Stomach smooth muscle (tissue), 2 donors: Measurements from ENCODE around the gene NXPE3.

Experiments
- H3K27ac ChIP-seq: one replicate; pipeline ENCODE4 v1.7.0; 2013; ENCODE audit warnings: mild to moderate bottlenecking, low read length, inconsistent platforms
- H3K27me3 ChIP-seq, 2 donors: one replicate each; pipeline ENCODE4 v1.7.0; 2013; ENCODE audit warnings: low read length in 2 of 2; ENCODE audit not compliant: insufficient read depth in 2 of 2, control insufficient read depth in 1 of 2
- H3K36me3 ChIP-seq, 2 donors: one replicate each; pipeline ENCODE4 v1.7.0; 2013; ENCODE audit warnings: low read length in 2 of 2; ENCODE audit not compliant: control insufficient read depth in 2 of 2, insufficient read depth in 2 of 2
- H3K4me1 ChIP-seq: one replicate; pipeline ENCODE4 v1.7.0; 2013; ENCODE audit warnings: low read length; ENCODE audit not compliant: control insufficient read depth, insufficient read depth
- H3K4me3 ChIP-seq, 2 donors: one replicate each; pipeline ENCODE4 v1.7.0; 2013; ENCODE audit warnings: low read length in 2 of 2
- H3K9ac ChIP-seq, 2 donors: one replicate each; pipeline ENCODE4 v1.7.0; 2013; ENCODE audit warnings: low read length in 2 of 2, mild to moderate bottlenecking in 1 of 2
- H3K9me3 ChIP-seq, 2 donors: one replicate each; pipeline ENCODE4 v1.7.0; 2013; ENCODE audit warnings: low read length in 2 of 2; ENCODE audit not compliant: control insufficient read depth in 2 of 2
- donor health status: healthy.
- donor health status: Pancreatic carcinoma.

NXPE3 gene

DNA sequence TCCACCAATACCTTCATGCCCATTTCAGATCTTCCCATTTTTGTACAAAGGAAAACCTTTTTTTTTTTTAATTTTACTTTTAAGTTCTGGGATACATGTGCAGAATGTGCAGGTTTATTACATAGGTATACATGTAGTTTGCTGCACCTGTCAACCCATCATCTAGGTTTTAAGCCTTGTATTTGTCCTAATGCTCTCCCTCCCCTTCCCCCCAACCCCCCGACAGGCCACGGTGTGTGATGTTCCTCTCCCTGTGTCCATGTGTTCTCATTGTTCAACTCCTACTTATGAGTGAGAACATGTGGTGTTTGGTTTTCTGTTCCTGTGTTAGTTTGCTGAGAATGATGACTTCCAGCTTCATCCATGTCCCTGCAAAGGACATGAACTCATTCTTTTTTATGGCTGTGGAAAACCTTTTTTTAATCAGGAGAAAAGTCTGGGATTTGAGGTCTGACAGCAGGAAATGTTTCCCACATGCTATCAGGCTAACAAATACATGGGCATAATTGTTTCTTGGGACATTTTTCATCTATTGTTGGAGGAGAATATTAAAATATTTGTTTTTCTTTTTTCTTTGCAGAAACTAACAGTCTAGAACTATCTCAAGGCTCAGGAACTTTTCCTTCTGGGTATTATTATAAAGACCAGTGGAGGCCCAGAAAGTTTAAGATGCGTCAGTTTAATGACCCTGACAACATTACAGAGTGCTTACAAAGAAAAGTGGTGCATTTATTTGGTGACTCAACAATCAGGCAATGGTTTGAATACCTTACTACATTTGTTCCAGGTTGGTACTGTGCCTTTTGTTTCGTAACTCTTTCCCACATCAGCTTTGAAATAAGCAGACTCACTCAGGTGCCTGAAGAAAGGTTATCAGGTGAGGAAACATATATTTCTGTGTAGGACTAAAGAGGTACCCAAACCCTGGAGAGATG lies 37.5 kb downstream of the NXPE3 start:
- peak overlapping the region; percentile 37 for H3K27ac ChIP-seq

DNA sequence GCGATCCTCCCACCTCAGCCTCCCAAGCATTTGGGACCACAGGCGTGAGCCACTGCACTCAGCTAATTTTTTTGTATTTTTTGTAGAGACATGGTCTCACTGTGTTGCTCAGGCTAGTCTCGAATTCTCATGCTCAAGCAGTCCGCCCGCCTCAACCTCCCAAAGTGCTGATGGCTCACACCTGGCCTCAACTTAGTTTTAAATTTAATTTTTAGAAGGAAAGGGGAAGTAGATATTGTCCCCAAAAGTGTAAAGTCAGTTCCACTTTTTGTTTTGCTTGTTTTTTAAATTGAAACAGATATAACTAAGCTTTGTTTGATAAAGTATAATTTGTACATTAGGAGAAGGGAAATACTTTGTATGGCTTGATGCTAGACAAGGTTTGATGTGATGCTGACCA lies 39.0 kb downstream of the NXPE3 start:
- H3K4me1 ChIP-seq = no peaks in the 10 kb centered on the region
- no peaks in the 10 kb centered on the region for H3K9me3 ChIP-seq
- no peak overlapping the region for H3K4me3 ChIP-seq
- H3K9ac ChIP-seq = no peak overlapping the region
- peaks cover 14 to 18% of the 10 kb centered on the region in 2 donors for H3K36me3 ChIP-seq
- no peaks in the 10 kb centered on the region for H3K27me3 ChIP-seq
- H3K27ac ChIP-seq = no peak overlapping the region

More for the DNA sequence above, 37.5 kb downstream of the NXPE3 start:
- no peaks in the 10 kb centered on the region for H3K27me3 ChIP-seq
- H3K4me3 ChIP-seq = no peak overlapping the region
- no peaks in the 10 kb centered on the region for H3K4me1 ChIP-seq
- H3K9ac ChIP-seq = no peak overlapping the region
- H3K9me3 ChIP-seq = no peaks in the 10 kb centered on the region
- peaks cover 11 to 12% of the 10 kb centered on the region in 2 donors for H3K36me3 ChIP-seq

DNA sequence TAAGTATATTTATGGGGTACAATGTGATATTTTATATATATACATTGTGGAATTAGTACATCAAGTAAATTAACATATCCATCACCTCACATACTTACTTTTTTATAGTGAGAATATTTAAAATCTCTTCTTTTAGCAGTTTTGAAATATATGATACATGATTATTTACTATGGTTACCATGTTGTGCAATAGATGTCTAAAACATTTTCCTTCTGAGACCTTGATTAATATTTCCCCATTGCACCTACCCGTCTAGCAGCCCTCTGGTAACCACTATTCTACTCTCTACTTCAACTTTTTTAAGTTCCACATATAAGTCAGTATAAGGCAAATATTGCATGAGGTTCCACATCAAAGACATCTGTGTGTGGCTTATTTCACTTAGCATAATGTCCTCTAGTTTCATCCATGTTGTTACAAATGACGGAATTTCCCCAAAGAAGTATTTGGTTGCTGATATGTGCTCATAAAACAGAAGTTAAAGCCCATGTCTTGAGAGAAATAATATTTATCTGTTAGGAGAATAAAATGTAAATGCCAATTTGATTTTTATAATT lies 40.7 kb downstream of the NXPE3 start:
- peaks cover 14 to 18% of the 10 kb centered on the region in 2 donors for H3K36me3 ChIP-seq
- no peak overlapping the region for H3K27ac ChIP-seq
- no peaks in the 10 kb centered on the region for H3K9me3 ChIP-seq
- H3K4me3 ChIP-seq = no peak overlapping the region
- no peak overlapping the region for H3K9ac ChIP-seq
- no peaks in the 10 kb centered on the region for H3K27me3 ChIP-seq
- H3K4me1 ChIP-seq = no peaks in the 10 kb centered on the region

DNA sequence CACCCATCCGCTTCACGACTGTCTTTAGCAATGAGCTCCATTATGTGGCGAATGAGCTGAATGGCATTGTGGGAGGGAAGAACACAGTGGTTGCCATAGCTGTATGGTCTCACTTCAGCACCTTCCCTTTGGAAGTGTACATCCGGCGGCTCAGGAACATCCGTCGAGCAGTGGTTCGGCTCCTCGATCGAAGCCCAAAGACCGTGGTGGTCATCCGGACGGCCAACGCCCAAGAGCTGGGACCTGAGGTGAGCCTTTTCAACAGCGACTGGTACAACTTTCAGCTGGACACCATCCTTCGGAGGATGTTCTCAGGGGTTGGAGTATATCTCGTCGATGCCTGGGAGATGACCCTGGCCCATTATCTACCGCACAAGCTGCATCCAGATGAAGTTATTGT lies 42.5 kb downstream of the NXPE3 start:
- H3K9me3 ChIP-seq = no peaks in the 10 kb centered on the region
- no peaks in the 10 kb centered on the region for H3K4me1 ChIP-seq
- H3K27me3 ChIP-seq = no peaks in the 10 kb centered on the region
- peaks cover 14 to 18% of the 10 kb centered on the region in 2 donors for H3K36me3 ChIP-seq
- H3K27ac ChIP-seq = no peak overlapping the region
- no peak overlapping the region for H3K9ac ChIP-seq
- H3K4me3 ChIP-seq = no peak overlapping the region

DNA sequence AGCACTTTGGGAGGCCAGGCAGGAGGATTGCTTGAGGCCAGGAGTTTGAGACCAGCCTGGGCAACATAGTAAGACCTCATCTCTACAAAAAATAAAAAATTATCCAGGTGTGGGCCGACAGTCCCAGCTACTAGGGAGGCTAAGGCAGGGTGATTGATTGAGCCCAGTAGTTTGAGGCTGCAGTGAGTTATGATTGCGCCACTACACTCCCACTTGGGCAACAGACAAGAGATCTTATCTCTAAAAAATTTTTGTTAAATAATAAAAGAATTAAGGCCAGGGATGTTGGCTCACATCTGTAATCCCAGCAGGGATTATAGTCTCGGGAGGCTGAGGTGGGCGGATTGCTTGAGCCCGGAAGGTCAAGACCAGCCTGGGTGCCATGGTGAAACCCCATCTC lies 44.5 kb downstream of the NXPE3 start:
- Histone ChIP-seq H3K27me3 (no peaks in the 10 kb centered on the region), H3K4me3 (no peak overlapping the region), H3K4me1 (no peaks in the 10 kb centered on the region), H3K9me3 (no peaks in the 10 kb centered on the region), H3K36me3 (peaks cover 7 to 10% of the 10 kb centered on the region in 2 donors), H3K9ac (no peak overlapping the region), H3K27ac (no peak overlapping the region)

DNA sequence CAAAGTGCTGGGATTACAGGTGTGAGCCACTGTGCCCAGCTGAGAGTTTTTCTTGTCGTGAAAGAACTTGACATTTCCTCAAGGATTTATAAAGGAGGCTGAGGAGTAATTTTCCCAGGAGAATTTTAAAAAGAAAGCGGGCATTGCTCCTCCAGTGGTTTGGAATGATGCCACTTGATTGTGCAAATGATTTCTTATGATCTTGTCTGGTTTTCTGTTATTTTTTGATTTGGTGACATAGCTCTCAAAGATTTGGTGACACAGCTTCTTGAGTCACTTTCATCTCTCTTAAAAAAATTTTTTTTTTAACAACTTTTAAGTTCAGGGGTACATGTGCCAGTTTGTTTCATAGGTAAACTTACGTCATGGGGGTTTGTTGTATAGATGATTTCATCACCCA lies 45.7 kb downstream of the NXPE3 start:
- peaks cover 10% of the 10 kb centered on the region for H3K4me1 ChIP-seq
- no peak overlapping the region for H3K27ac ChIP-seq
- H3K4me3 ChIP-seq = no peak overlapping the region
- no peaks in the 10 kb centered on the region for H3K9me3 ChIP-seq
- peaks cover 7 to 10% of the 10 kb centered on the region in 2 donors for H3K36me3 ChIP-seq
- H3K27me3 ChIP-seq = no peaks in the 10 kb centered on the region
- no peak overlapping the region for H3K9ac ChIP-seq

DNA sequence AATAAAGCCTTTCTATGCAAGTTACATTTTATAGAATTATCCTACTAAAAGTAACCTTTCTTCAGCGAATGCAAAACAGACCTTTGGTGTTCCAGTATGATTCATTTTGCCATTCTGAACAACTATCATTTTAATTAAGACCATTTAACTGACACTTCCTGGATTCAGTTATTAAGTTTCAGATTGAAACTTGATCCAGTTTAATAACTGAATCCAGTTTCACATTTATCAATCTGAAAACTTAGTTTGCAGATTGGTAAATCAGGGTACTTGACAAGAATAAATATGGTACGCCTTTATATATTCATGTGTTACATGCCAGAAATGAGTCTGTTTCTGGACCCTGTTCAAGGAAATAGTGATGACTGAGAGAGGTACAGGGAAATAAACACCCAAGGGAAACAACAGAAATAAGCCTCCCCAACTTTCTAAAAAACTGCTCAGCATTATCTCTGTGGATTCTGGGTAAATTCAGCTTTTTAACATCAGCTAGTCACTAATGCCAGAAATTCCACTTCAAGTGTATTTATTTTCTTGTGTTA lies 47.0 kb downstream of the NXPE3 start:
- Histone ChIP-seq H3K36me3 (peaks cover 7 to 10% of the 10 kb centered on the region in 2 donors), H3K27me3 (no peaks in the 10 kb centered on the region), H3K4me1 (peaks cover 12% of the 10 kb centered on the region), H3K4me3 (no peak overlapping the region), H3K9me3 (no peaks in the 10 kb centered on the region), H3K27ac (peak overlapping the region; percentile 32), H3K9ac (peak overlapping the region in 1 of 2 donors; percentile 35)

DNA sequence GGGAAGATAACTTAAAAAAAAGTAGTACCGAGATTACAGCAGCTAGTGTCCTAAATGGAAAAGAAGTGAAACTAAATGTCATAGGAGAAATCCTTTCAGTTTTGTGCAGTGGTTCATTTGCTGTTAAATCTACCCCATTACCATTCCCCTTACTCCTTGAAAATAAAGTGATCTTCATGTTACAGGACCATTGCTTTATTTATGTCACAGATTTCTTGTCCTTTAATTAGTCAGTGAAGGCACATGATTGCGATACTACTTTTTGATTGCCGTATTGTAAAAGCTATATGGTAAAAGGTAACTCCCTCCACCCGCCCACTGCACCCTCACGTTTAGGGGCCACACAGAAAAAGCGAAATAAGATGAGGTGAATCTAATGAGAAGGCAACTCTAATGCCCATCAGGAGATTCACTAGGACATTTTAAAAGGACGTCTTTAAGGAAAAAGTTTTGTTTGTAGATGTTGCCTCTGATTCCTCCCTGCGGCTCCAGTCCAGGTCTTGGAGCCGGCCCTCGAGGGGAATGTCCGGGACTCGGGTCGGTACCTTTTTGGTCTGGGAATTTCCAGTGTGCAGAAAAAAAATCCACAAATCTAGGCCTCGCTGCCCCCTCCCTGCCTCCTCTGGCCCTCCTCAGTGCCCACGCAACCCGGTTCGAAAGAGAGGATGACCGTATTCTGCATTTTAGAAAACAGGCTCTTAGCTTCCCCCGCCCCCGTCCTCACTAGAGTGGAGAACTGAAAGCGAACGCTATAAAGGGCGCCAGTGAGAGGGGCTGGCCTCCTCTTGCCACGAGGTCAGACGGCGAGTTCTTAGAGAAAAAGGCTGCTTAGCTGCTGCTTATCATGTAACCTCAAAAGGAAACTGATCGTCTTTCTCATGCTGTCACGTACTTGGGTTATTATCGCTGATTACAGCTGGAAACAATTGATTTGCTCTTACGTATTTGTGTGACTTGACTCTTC lies 48.5 kb downstream of the NXPE3 start:
- H3K27me3 ChIP-seq = no peaks in the 10 kb centered on the region
- H3K27ac ChIP-seq = peak overlapping the region; percentile 85
- peaks cover 12% of the 10 kb centered on the region for H3K4me1 ChIP-seq
- H3K9me3 ChIP-seq = no peaks in the 10 kb centered on the region
- H3K36me3 ChIP-seq = no peaks in the 10 kb centered on the region
- peak overlapping the region; percentile 84 to 90 for H3K9ac ChIP-seq
- H3K4me3 ChIP-seq = peak overlapping the region; percentile 76 to 82

DNA sequence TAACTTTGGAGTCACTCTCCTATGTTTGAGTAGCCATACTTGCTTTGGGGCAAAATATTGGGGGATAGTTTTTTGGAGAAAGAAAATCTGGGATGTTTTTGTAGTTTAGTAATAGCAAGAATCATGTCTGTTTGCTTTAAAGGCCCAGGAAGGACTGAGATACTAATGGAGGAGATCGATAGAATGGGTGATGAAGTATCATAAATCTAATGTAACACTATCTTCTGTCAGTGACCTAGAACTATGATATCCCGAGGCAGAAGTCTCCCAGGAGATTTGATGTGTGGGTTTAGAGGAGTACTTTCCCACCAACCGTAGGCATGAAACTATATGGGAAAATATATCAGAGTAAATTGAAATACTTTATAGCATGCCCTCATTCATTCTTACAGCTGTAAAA lies 49.3 kb downstream of the NXPE3 start:
- Histone ChIP-seq H3K27ac (peak overlapping the region; percentile 80), H3K4me3 (peak overlapping the region; percentile 76 to 82), H3K27me3 (no peaks in the 10 kb centered on the region), H3K9ac (peak overlapping the region; percentile 84 to 90), H3K4me1 (peaks cover 12% of the 10 kb centered on the region), H3K9me3 (no peaks in the 10 kb centered on the region), H3K36me3 (no peaks in the 10 kb centered on the region)
